Esophagus squamous epithelium (tissue), 5 donors: Measurements from ENCODE around the gene MAP7D1. TPM values are rescaled to one million over a fixed set of nuclear protein-coding genes. Genes with fewer than 3 reads are reported as not detected.
A peak's percentile ranks its signal among the peaks of the same experiment; 100 is the strongest.

Experiments
- DNase-seq: peaks from one replicate; lab custom pipeline; 2025; lab: John Stamatoyannopoulos, UW
- H3K27ac ChIP-seq, 4 donors: fragments of 200-600 bp; sonication (generic); one replicate each; pipeline ENCODE4 v1.5.1; 2016 to 2019; ENCODE audit warnings: mild to moderate bottlenecking in 1 of 4
- H3K27me3 ChIP-seq, 4 donors: fragments of 200-600 bp; sonication (generic); 1 replicate in 3 of 4; 2 replicates in 1 of 4; pipeline versions ENCODE4 v1.5.1 to v1.6.0; 2017 to 2021; ENCODE audit warnings: antibody characterized with exemption in 1 of 4
- H3K36me3 ChIP-seq, 3 donors: fragments of 200-600 bp; sonication (generic); one replicate each; pipeline ENCODE4 v1.5.1; 2016 to 2019
- H3K4me1 ChIP-seq, 3 donors: fragments of 200-600 bp; sonication (generic); one replicate each; pipeline ENCODE4 v1.5.1; 2017 to 2019
- H3K4me3 ChIP-seq, 4 donors: fragments of 200-600 bp; sonication (generic); 1 replicate in 3 of 4; 2 replicates in 1 of 4; pipeline ENCODE4 v1.5.1; 2016 to 2019; ENCODE audit warnings: mild to moderate bottlenecking in 2 of 4, moderate library complexity in 1 of 4
- H3K9me3 ChIP-seq, 3 donors: fragments of 200-600 bp; sonication (generic); one replicate each; pipeline ENCODE4 v1.5.1; 2016 to 2019
- CTCF ChIP-seq, 6 experiments: fragments of 450-650 bp in 4 of 6; fragments of 200-600 bp in 2 of 6; sonication (generic) in 2 of 6; IDR thresholded peaks; one replicate each; pipeline ENCODE4 v1.5.1; 2016 to 2019; ENCODE audit warnings: antibody characterized with exemption in 6 of 6, mild to moderate bottlenecking in 4 of 6, moderate library complexity in 4 of 6
- POLR2A ChIP-seq, 4 donors: fragments of 450-650 bp; IDR thresholded peaks; one replicate each; pipeline ENCODE4 v1.6.1; 2017; ENCODE audit warnings: antibody characterized with exemption in 4 of 4, mild to moderate bottlenecking in 4 of 4, moderate library complexity in 3 of 4
- WGBS, 2 donors: methylation state at CpG; one replicate each; pipeline ENCODE4 v1.1.5; 2018; 5-methylcytosine and 5-hydroxymethylcytosine counted together
- intact Hi-C: fragments of 100-400 bp; cut with DNase I; formaldehyde crosslinking; loops from one replicate; pipeline ENCODE4 v1.15.0; 2022
- total RNA-seq, 4 donors: library from RNA; depleted of rRNA; stranded (reverse); fragments of >200 nt; gene quantifications; one replicate each; pipeline ENCODE4 v1.1.0, GENCODE V29; 2016
- donor health status: DM: yes; HTN: yes; CAD: no.

The MAP7D1 gene
- total RNA-seq, 4 donors from 2014 or later = 59.4 to 180 (median 92.9) TPM

GRCh38 chr1:36115931-36116330 lies 40.0 kb upstream of the MAP7D1 start:
- DNase-seq = no peak
- 57 to 66% methylated on average over 4 to 5 of the region's 5 CpGs for WGBS, 2 donors
- H3K27ac ChIP-seq = peak overlapping the region in 3 of 4 donors; percentile 64 to 83 (median 75)
- no peaks in the 10 kb centered on the region for H3K27me3 ChIP-seq
- intact Hi-C loops = loop anchor here (10.0 kb wide), 1 partner anchor 169 kb away; no protein-coding TSS in a partner anchor
- H3K9me3 ChIP-seq = no peaks in the 10 kb centered on the region
- no peak overlapping the region for H3K4me3 ChIP-seq
- TF ChIP-seq CTCF (IDR thresholded peaks at IDR 0.05) (no peak), POLR2A (IDR thresholded peaks at IDR 0.05) (no peak)
- H3K36me3 ChIP-seq = no peaks in the 10 kb centered on the region
- peaks cover 0 to 35% (median 10%) of the 10 kb centered on the region in 3 donors for H3K4me1 ChIP-seq

- peak overlapping the region in 2 of 4 donors; percentile 33 to 44 for H3K27ac ChIP-seq
- 68 to 85% methylated on average over 3 to 4 of the region's 5 CpGs for WGBS, 2 donors
These were observed 39.1 kb upstream of the MAP7D1 start for GRCh38 chr1:36116901-36117300.

GRCh38 chr1:36118447-36119204 lies 37.3 kb upstream of the MAP7D1 start:
- no peak overlapping the region for H3K4me3 ChIP-seq
- H3K4me1 ChIP-seq = peaks cover 0 to 42% (median 10%) of the 10 kb centered on the region in 3 donors
- no peaks in the 10 kb centered on the region for H3K27me3 ChIP-seq
- H3K9me3 ChIP-seq = no peaks in the 10 kb centered on the region
- no peaks in the 10 kb centered on the region for H3K36me3 ChIP-seq
- no peak for TF ChIP-seq CTCF (IDR thresholded peaks at IDR 0.05)
- TF ChIP-seq POLR2A (IDR thresholded peaks at IDR 0.05) = no peak
- intact Hi-C loops = loop anchor here (10.0 kb wide), 1 partner anchor 166 kb away; no protein-coding TSS in a partner anchor
- H3K27ac ChIP-seq = peak overlapping the region; percentile 25 to 72 (median 54)
- 74 to 100% methylated on average over 3 to 4 of the region's 10 CpGs for WGBS, 2 donors
- no peak for DNase-seq

More at GRCh38 chr1:36116901-36117300, 39.1 kb upstream of the MAP7D1 start:
- TF ChIP-seq CTCF (IDR thresholded peaks at IDR 0.05) (no peak), POLR2A (IDR thresholded peaks at IDR 0.05) (no peak)
- intact Hi-C loops = loop anchor here (10.0 kb wide), 1 partner anchor 168 kb away; no protein-coding TSS in a partner anchor
- peaks cover 0 to 35% (median 10%) of the 10 kb centered on the region in 3 donors for H3K4me1 ChIP-seq
- no peak for DNase-seq
- no peaks in the 10 kb centered on the region for H3K27me3 ChIP-seq
- H3K4me3 ChIP-seq = no peak overlapping the region
- H3K36me3 ChIP-seq = no peaks in the 10 kb centered on the region
- H3K9me3 ChIP-seq = no peaks in the 10 kb centered on the region

GRCh38 chr1:36119456-36119855 lies 36.5 kb upstream of the MAP7D1 start:
- no peaks in the 10 kb centered on the region for H3K9me3 ChIP-seq
- DNase-seq = no peak
- intact Hi-C loops = loop anchor here (10.0 kb wide), 1 partner anchor 165 kb away; no protein-coding TSS in a partner anchor
- H3K4me1 ChIP-seq = peaks cover 0 to 50% (median 10%) of the 10 kb centered on the region in 3 donors
- peaks cover 0 to 3% (median 0%) of the 10 kb centered on the region in 4 donors for H3K27me3 ChIP-seq
- H3K27ac ChIP-seq = peak overlapping the region; percentile 25 to 72 (median 54)
- WGBS, 2 donors = 45 to 52% methylated on average over 3 to 5 of the region's 9 CpGs
- no peaks in the 10 kb centered on the region for H3K36me3 ChIP-seq
- H3K4me3 ChIP-seq = no peak overlapping the region
- TF ChIP-seq CTCF (IDR thresholded peaks at IDR 0.05) (no peak), POLR2A (IDR thresholded peaks at IDR 0.05) (no peak)
